ENCODE data around the gene TRAFD1. TPM values are rescaled to one million over a fixed set of nuclear protein-coding genes. Genes with fewer than 3 reads are reported as not detected.

TRAFD1 gene
- total and polyA plus RNA-seq, 2 of the 13 experiments (the other 11 are each of a cell fraction or from before 2014, with no cell fraction given): 9.5 to 20.9 TPM

DNA sequence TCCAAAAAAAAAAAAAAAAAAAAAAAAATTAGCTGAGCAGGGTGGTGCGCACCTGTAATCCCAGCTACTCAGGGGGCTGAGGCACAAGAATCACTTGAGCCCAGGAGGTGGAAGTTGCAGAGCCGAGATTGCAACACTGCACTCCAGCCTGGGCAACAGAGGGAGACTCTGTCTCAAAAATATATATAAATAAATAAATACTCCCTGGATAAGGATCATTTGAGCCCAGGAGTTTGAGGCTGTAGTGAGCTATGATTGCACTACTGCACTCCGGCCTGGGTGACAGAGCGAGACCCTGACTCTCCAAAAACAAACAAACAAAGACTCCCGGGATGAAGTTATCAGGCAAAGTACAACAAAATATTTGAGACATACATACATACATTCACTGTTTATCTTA is 13.4 kb upstream of the TRAFD1 start (continued):
- TF ChIP-seq ZXDC (CRISPR knock-in tag; IDR thresholded peaks at IDR 0.05): no peak

- no peaks in the 10 kb centered on the region for H4K20me1 ChIP-seq (ENCODE audit: insufficient read depth, low read length)
- no TSS peak for BruUV-seq (replicated peaks)
- peak; percentile 8 for FAIRE-seq
- H3K4me2 ChIP-seq (ENCODE audit: low read depth, low read length): peak overlapping the region; percentile 74
- H3K4me3 ChIP-seq (replicated peaks in 1 of 3; ENCODE audit: insufficient read depth in 1 of 3, low read depth in 2 of 3, low read length in 3 of 3): peak overlapping the region in 1 of 3 experiments; percentile 23; a peak in 3 of 6 replicates
- 53% methylated on average over 5 of the region's 6 CpGs for WGBS (ENCODE audit: low lambda C conversion rate)
- no peaks in the 10 kb centered on the region for H3K9me3 ChIP-seq (ENCODE audit: low read length)
- H3K79me2 ChIP-seq (ENCODE audit: insufficient read depth, low read length): peaks cover 15% of the 10 kb centered on the region
- H2AFZ ChIP-seq (ENCODE audit: low read length): no peak overlapping the region
- H3K4me1 ChIP-seq (ENCODE audit: insufficient read depth, low read length): peaks cover 46% of the 10 kb centered on the region
- DNase-seq (ENCODE audit: low spot score): no peak
- H3K36me3 ChIP-seq (replicated peaks in 1 of 2; ENCODE audit: control insufficient read depth in 1 of 2, insufficient read depth in 2 of 2, low read length in 2 of 2): no peaks in the 10 kb centered on the region
- no peak for ATAC-seq
- intact Hi-C loops (cut with micrococcal nuclease; ENCODE audit: unreplicated experiment) (loop anchor here (5.0 kb wide), 1 partner anchor 60 kb away; no protein-coding TSS in a partner anchor), in situ Hi-C loops (cut with HindIII; ENCODE audit: extremely low pct_ligation_motif_present, low pct_unique_long_range_greater_than_20kb) (loop anchor here (5.0 to 10.0 kb wide), 2 partner anchors 60 to 302 kb away; partner anchors contain the start of gene PTPN11)
- H3K27ac ChIP-seq (ENCODE audit: extremely low read length, insufficient read depth, low read length): peak overlapping the region; percentile 24
- ChIA-PET POLR2A (interaction anchor here (0.9 to 9.5 kb wide), 2 partner anchors 12 to 13 kb away, joined by 3 to 85 read pairs; partner anchors contain the start of gene TRAFD1), CTCF (ENCODE audit: low intra/inter-chr PET ratio, low total read pairs) (no interaction called here)
- H3K27me3 ChIP-seq (ENCODE audit: control insufficient read depth in 1 of 2, insufficient read depth in 2 of 2, low read length in 2 of 2): no peaks in the 10 kb centered on the region; a peak in 1 of 5 replicates
- H3K9ac ChIP-seq (ENCODE audit: insufficient read depth, low read depth, low read length): no peak overlapping the region
- TF ChIP-seq CCDC6 (CRISPR knock-in tag; IDR thresholded peaks at IDR 0.05) (no peak), ELK4 (CRISPR knock-in tag; IDR thresholded peaks at IDR 0.05; ENCODE audit: borderline replicate concordance) (no peak), ZNF282 (IDR thresholded peaks at IDR 0.05; ENCODE audit: partially characterized antibody) (no peak)
- TF ChIP-seq, protein P1, sequence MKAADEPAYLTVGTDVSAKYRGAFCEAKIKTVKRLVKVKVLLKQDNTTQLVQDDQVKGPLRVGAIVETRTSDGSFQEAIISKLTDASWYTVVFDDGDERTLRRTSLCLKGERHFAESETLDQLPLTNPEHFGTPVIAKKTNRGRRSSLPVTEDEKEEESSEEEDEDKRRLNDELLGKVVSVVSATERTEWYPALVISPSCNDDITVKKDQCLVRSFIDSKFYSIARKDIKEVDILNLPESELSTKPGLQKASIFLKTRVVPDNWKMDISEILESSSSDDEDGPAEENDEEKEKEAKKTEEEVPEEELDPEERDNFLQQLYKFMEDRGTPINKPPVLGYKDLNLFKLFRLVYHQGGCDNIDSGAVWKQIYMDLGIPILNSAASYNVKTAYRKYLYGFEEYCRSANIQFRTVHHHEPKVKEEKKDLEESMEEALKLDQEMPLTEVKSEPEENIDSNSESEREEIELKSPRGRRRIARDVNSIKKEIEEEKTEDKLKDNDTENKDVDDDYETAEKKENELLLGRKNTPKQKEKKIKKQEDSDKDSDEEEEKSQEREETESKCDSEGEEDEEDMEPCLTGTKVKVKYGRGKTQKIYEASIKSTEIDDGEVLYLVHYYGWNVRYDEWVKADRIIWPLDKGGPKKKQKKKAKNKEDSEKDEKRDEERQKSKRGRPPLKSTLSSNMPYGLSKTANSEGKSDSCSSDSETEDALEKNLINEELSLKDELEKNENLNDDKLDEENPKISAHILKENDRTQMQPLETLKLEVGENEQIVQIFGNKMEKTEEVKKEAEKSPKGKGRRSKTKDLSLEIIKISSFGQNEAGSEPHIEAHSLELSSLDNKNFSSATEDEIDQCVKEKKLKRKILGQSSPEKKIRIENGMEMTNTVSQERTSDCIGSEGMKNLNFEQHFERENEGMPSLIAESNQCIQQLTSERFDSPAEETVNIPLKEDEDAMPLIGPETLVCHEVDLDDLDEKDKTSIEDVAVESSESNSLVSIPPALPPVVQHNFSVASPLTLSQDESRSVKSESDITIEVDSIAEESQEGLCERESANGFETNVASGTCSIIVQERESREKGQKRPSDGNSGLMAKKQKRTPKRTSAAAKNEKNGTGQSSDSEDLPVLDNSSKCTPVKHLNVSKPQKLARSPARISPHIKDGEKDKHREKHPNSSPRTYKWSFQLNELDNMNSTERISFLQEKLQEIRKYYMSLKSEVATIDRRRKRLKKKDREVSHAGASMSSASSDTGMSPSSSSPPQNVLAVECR (CRISPR knock-in tag; IDR thresholded peaks at IDR 0.05; ENCODE audit: borderline replicate concordance): 0 out of 2 replicates have a peak, but pooled peaks have one; percentile 26
- TF ChIP-seq, protein P2, sequence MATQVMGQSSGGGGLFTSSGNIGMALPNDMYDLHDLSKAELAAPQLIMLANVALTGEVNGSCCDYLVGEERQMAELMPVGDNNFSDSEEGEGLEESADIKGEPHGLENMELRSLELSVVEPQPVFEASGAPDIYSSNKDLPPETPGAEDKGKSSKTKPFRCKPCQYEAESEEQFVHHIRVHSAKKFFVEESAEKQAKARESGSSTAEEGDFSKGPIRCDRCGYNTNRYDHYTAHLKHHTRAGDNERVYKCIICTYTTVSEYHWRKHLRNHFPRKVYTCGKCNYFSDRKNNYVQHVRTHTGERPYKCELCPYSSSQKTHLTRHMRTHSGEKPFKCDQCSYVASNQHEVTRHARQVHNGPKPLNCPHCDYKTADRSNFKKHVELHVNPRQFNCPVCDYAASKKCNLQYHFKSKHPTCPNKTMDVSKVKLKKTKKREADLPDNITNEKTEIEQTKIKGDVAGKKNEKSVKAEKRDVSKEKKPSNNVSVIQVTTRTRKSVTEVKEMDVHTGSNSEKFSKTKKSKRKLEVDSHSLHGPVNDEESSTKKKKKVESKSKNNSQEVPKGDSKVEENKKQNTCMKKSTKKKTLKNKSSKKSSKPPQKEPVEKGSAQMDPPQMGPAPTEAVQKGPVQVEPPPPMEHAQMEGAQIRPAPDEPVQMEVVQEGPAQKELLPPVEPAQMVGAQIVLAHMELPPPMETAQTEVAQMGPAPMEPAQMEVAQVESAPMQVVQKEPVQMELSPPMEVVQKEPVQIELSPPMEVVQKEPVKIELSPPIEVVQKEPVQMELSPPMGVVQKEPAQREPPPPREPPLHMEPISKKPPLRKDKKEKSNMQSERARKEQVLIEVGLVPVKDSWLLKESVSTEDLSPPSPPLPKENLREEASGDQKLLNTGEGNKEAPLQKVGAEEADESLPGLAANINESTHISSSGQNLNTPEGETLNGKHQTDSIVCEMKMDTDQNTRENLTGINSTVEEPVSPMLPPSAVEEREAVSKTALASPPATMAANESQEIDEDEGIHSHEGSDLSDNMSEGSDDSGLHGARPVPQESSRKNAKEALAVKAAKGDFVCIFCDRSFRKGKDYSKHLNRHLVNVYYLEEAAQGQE (IDR thresholded peaks at IDR 0.05; ENCODE audit: borderline replicate concordance in 1 of 2, low read depth in 1 of 2, low read length in 2 of 2): no peak
Measured at GRCh38 chr12:112112409-112113133, 12.8 kb upstream of the TRAFD1 start.
